Measurements from ENCODE around the gene CHL1.

CHL1 gene

GRCh38 chr3:279325-279724 lies 82.8 kb downstream of the CHL1 start:
- DNase-seq = no peak

GRCh38 chr3:280681-281080 lies 84.1 kb downstream of the CHL1 start:
- no peak for DNase-seq

- no peak for DNase-seq
These were observed 87.8 kb downstream of the CHL1 start for GRCh38 chr3:284322-284721.

GRCh38 chr3:288417-288816 lies 91.9 kb downstream of the CHL1 start:
- no peak for DNase-seq

- DNase-seq = no peak
These were observed 94.5 kb downstream of the CHL1 start for GRCh38 chr3:291028-291427.

GRCh38 chr3:291646-292436 lies 95.3 kb downstream of the CHL1 start:
- no peak for DNase-seq

GRCh38 chr3:294096-294495 lies 97.5 kb downstream of the CHL1 start:
- no peak for DNase-seq

- DNase-seq = no peak
These were observed 98.0 kb downstream of the CHL1 start for GRCh38 chr3:294581-294980.

- no peak for DNase-seq
These were observed 98.6 kb downstream of the CHL1 start for GRCh38 chr3:295166-295565.

- no peak for DNase-seq
These were observed 101.0 kb downstream of the CHL1 start for GRCh38 chr3:297585-297984.

GRCh38 chr3:299590-300301 lies 103.2 kb downstream of the CHL1 start:
- no peak for DNase-seq

- no peak for DNase-seq
These were observed 110.6 kb downstream of the CHL1 start for GRCh38 chr3:307182-307581.

GRCh38 chr3:308597-309321 lies 112.2 kb downstream of the CHL1 start:
- DNase-seq = no peak

- no peak for DNase-seq
These were observed 115.7 kb downstream of the CHL1 start for GRCh38 chr3:312160-312733.

GRCh38 chr3:312911-313310 lies 116.3 kb downstream of the CHL1 start:
- no peak for DNase-seq

GRCh38 chr3:317012-317411 lies 120.4 kb downstream of the CHL1 start:
- DNase-seq = no peak

GRCh38 chr3:318903-319302 lies 122.3 kb downstream of the CHL1 start:
- DNase-seq = no peak

GRCh38 chr3:324423-324822 lies 127.9 kb downstream of the CHL1 start:
- DNase-seq = no peak

- no peak for DNase-seq
These were observed 128.9 kb downstream of the CHL1 start for GRCh38 chr3:325495-325894.

GRCh38 chr3:330494-331115 lies 134.0 kb downstream of the CHL1 start:
- no peak for DNase-seq

- no peak for DNase-seq
These were observed 135.3 kb downstream of the CHL1 start for GRCh38 chr3:331881-332280.

GRCh38 chr3:332701-333100 lies 136.1 kb downstream of the CHL1 start:
- no peak for DNase-seq

- DNase-seq = no peak
These were observed 138.7 kb downstream of the CHL1 start for GRCh38 chr3:335240-335639.
